K562 (cell line): Measurements from ENCODE around the gene RNASE7. TPM values are rescaled to one million over a fixed set of nuclear protein-coding genes. Genes with fewer than 3 reads are reported as not detected.

Experiments
- ATAC-seq: fragments of 200-7000 bp; cut with Tn5 transposase; 3 replicates; pipeline ENCODE4 v1.9.1; 2020; ENCODE audit warnings: moderate library complexity
- BruUV-seq: library from RNA; stranded (reverse); fragments of 400-500 nt; replicated peaks from 2 replicates; lab custom pipeline; 2021; lab: Mats Ljungman, UMichigan
- CTCF ChIA-PET: fragments of 300-600 bp; formaldehyde crosslinking; extraction: SDS; loops from one replicate; lab custom pipeline; 2021; ENCODE audit warnings: low intra/inter-chr PET ratio; lab: Yijun Ruan, JAX
- POLR2A ChIA-PET: fragments of 300-600, 350-650 bp; sonication (Branson Sonifier 250); formaldehyde crosslinking; extraction: SDS; loops from one replicate; lab custom pipeline; 2021; ENCODE audit warnings: antibody characterized with exemption, inconsistent platforms; lab: Yijun Ruan, JAX
- DNase-seq, 4 experiments: peaks; one replicate each; pipeline versions ENCODE4 v3.0.0 to v3.0.0-alpha.2; 2011 to 2018; ENCODE audit warnings: low spot score in 3 of 4, mixed read lengths in 3 of 4; ENCODE audit errors: extremely low read depth in 1 of 4
- FAIRE-seq: peaks from 2 replicates; lab custom pipeline; 2011; peaks lifted over from hg19 to GRCh38; lab: Jason Lieb, UNC
- H2AFZ ChIP-seq: 2 replicates; pipeline ENCODE4 v1.6.0; 2011; ENCODE audit warnings: low read depth, low read length, control low read depth, inconsistent platforms
- H3K27ac ChIP-seq: fragments of 200-600 bp; 3 replicates; pipeline ENCODE4 v1.8.0; 2011; ENCODE audit warnings: low read depth, mild to moderate bottlenecking, control low read depth, inconsistent platforms, low read length, moderate library complexity, mixed read lengths; ENCODE audit errors: extremely low read depth
- H3K27me3 ChIP-seq, 2 experiments: fragments of 300-600 bp in 1 of 2; 2 replicates in 1 of 2; 3 replicates in 1 of 2; pipeline versions ENCODE4 v1.6.0 to v1.8.0; 2011; ENCODE audit warnings: inconsistent platforms in 2 of 2, low read length in 2 of 2, mild to moderate bottlenecking in 1 of 2, mixed read lengths in 1 of 2, moderate library complexity in 1 of 2; ENCODE audit not compliant: control insufficient read depth in 2 of 2, insufficient read depth in 2 of 2
- H3K36me3 ChIP-seq: fragments of 300-600 bp; 3 replicates; pipeline ENCODE4 v1.8.0; 2011; ENCODE audit warnings: mild to moderate bottlenecking, low read length, inconsistent platforms; ENCODE audit not compliant: control insufficient read depth, insufficient read depth
- H3K4me1 ChIP-seq, 2 experiments: fragments of 200-600 bp in 1 of 2; replicated peaks in 1 of 2; 2 replicates in 1 of 2; 3 replicates in 1 of 2; pipeline versions ENCODE4 v1.5.1 to v1.8.0; 2011; ENCODE audit warnings: inconsistent platforms in 2 of 2, low read length in 2 of 2, mild to moderate bottlenecking in 1 of 2, mixed read lengths in 1 of 2, moderate library complexity in 1 of 2; ENCODE audit not compliant: control insufficient read depth in 2 of 2, insufficient read depth in 2 of 2
- H3K4me2 ChIP-seq: 2 replicates; pipeline ENCODE4 v1.6.1; 2011; ENCODE audit warnings: low read length, control low read depth, inconsistent platforms, mixed read lengths; ENCODE audit not compliant: insufficient read depth
- H3K4me3 ChIP-seq: fragments of 200-600 bp; sonication (generic), shearing (Covaris generic); 2 replicates; pipeline ENCODE4 v1.5.1; 2016; ENCODE audit warnings: control low read depth, inconsistent platforms
- H3K79me2 ChIP-seq: fragments of 200-600 bp; 3 replicates; pipeline ENCODE4 v1.8.0; 2011; ENCODE audit warnings: low read length, inconsistent platforms; ENCODE audit not compliant: control insufficient read depth, insufficient read depth
- H3K9ac ChIP-seq, 2 experiments: 2 replicates each; pipeline versions ENCODE4 v1.6.0 to v1.6.1; 2011; ENCODE audit warnings: low read depth in 2 of 2, low read length in 2 of 2, control low read depth in 1 of 2, inconsistent platforms in 1 of 2, mild to moderate bottlenecking in 1 of 2, mixed read lengths in 1 of 2; ENCODE audit not compliant: insufficient read depth in 1 of 2
- H3K9me1 ChIP-seq: one replicate; pipeline ENCODE4 v1.6.0; 2011; ENCODE audit warnings: inconsistent platforms, mild to moderate bottlenecking, low read length, moderate library complexity; ENCODE audit not compliant: control insufficient read depth, insufficient read depth
- H3K9me3 ChIP-seq: replicated peaks from 2 replicates; pipeline ENCODE4 v1.5.1; 2011; ENCODE audit warnings: low read depth, low read length, inconsistent platforms; ENCODE audit not compliant: control insufficient read depth, insufficient read depth
- H4K20me1 ChIP-seq: replicated peaks from 2 replicates; pipeline ENCODE4 v1.6.1; 2011; ENCODE audit warnings: low read length, inconsistent platforms, mixed read lengths; ENCODE audit not compliant: control insufficient read depth, insufficient read depth
- ARID1B ChIP-seq: fragments of 450-650 bp; IDR thresholded peaks from 2 replicates; pipeline ENCODE4 v1.6.1; 2016; ENCODE audit warnings: antibody characterized with exemption, mild to moderate bottlenecking, inconsistent platforms
- HMGN3 ChIP-seq: IDR thresholded peaks from 2 replicates; pipeline ENCODE4 v1.6.1; 2011; ENCODE audit warnings: borderline replicate concordance, low read depth, mild to moderate bottlenecking, mixed read lengths, low read length; ENCODE audit not compliant: insufficient read length; ENCODE audit errors: extremely low read depth
- NFE2L1 ChIP-seq: fragments of 450-650 bp; IDR thresholded peaks from 2 replicates; pipeline ENCODE4 v1.6.1; 2016; ENCODE audit warnings: missing genetic modification characterization, low read depth, mild to moderate bottlenecking, missing compliant biosample characterization, moderate library complexity, borderline replicate concordance
- NFIX ChIP-seq: fragments of 250-450 bp; sonication (Bioruptor Pico); IDR thresholded peaks from 2 replicates; pipeline ENCODE4 v1.4.0; 2020; ENCODE audit warnings: low read depth, mild to moderate bottlenecking, moderate library complexity
- NFRKB ChIP-seq: fragments of 450-650 bp; IDR thresholded peaks from 2 replicates; pipeline ENCODE4 v1.6.1; 2016; ENCODE audit warnings: low read depth
- NUFIP1 ChIP-seq: fragments of 450-650 bp; IDR thresholded peaks from 2 replicates; pipeline ENCODE4 v1.6.1; 2018; ENCODE audit not compliant: partially characterized antibody
- POLR2B ChIP-seq: fragments of 450-650 bp; IDR thresholded peaks from 2 replicates; pipeline ENCODE4 v1.6.1; 2018; ENCODE audit warnings: low read depth; ENCODE audit not compliant: partially characterized antibody
- SLC30A9 ChIP-seq: fragments of 250-450 bp; sonication (Bioruptor Pico); IDR thresholded peaks from 2 replicates; pipeline ENCODE4 v1.8.0; 2022; ENCODE audit warnings: mild to moderate bottlenecking, moderate library complexity
- SMARCC2 ChIP-seq: fragments of 450-650 bp; IDR thresholded peaks from 2 replicates; pipeline ENCODE4 v1.6.1; 2017; ENCODE audit warnings: antibody characterized with exemption, moderate library complexity, mild to moderate bottlenecking, low read depth
- TAF7 ChIP-seq: fragments of 450-650 bp; IDR thresholded peaks from 2 replicates; pipeline ENCODE4 v1.6.1; 2016; ENCODE audit warnings: missing genetic modification characterization, missing compliant biosample characterization
- WGBS: fragments of 100-300 bp; shearing (Covaris generic); methylation state at CpG from one replicate; pipeline ENCODE4 v1.1.6; 2016; ENCODE audit warnings: low coverage, mixed read lengths; ENCODE audit not compliant: insufficient coverage; ENCODE audit errors: missing lambda C conversion rate; 5-methylcytosine and 5-hydroxymethylcytosine counted together
- in situ Hi-C: fragments of 300-500 bp; cut with MboI; formaldehyde crosslinking; loops from 4 replicates; pipeline ENCODE4 v1.15.0; 2018; ENCODE audit warnings: inconsistent platforms, mixed read lengths
- intact Hi-C: fragments of 100-400 bp; cut with micrococcal nuclease; formaldehyde crosslinking; loops from 2 replicates; pipeline ENCODE4 v1.14.2; 2022
- polyA plus RNA-seq, 8 experiments: library from polyadenylated mRNA; depleted of rRNA in 4 of 8; stranded (reverse) in 5 of 8; unstranded in 3 of 8; fragments of >200 nt; fragmentation: Nextera tagmentation in 2 of 8; fragmentation: Illumina TruSeq in 1 of 8; extraction: Ambion mirVana in 2 of 8; extraction: Trizol in 1 of 8; gene quantifications; 2 replicates each; pipeline versions ENCODE4 v1.2.1 to v1.2.3, GENCODE V29; 2011 to 2014; ENCODE audit warnings: inconsistent platforms in 1 of 8, missing spikeins in 1 of 8
- total RNA-seq, 7 experiments: library from RNA; depleted of rRNA in 6 of 7; stranded (reverse); fragments of >200 nt in 6 of 7; fragmentation: Illumina TruSeq in 2 of 7; extraction: Trizol in 2 of 7; gene quantifications; 2 replicates each; pipeline versions ENCODE4 v1.2.1 to v1.2.3, GENCODE V29; 2011 to 2021; ENCODE audit warnings: low replicate concordance in 1 of 7
- TF ChIP-seq, protein P1 (sequence below): sonication (generic); formaldehyde crosslinking; IDR thresholded peaks from 2 replicates; pipeline ENCODE4 v1.8.0; 2022; ENCODE audit warnings: missing genetic modification reagents, mild to moderate bottlenecking, moderate library complexity, borderline replicate concordance
- TF ChIP-seq, protein P2 (sequence below): fragments of 450-650 bp; IDR thresholded peaks from 2 replicates; pipeline ENCODE4 v1.6.1; 2017; ENCODE audit warnings: antibody characterized with exemption, mild to moderate bottlenecking
- TF ChIP-seq, protein P3 (sequence below): fragments of 250-450 bp; sonication (Bioruptor Pico); IDR thresholded peaks from 2 replicates; pipeline ENCODE4 v1.4.0; 2020; ENCODE audit warnings: mild to moderate bottlenecking, moderate library complexity

Gene RNASE7
- total and polyA plus RNA-seq, 9 of the 15 experiments (the other 6 are each of a cell fraction or from before 2014, with no cell fraction given), result not detected

DNA sequence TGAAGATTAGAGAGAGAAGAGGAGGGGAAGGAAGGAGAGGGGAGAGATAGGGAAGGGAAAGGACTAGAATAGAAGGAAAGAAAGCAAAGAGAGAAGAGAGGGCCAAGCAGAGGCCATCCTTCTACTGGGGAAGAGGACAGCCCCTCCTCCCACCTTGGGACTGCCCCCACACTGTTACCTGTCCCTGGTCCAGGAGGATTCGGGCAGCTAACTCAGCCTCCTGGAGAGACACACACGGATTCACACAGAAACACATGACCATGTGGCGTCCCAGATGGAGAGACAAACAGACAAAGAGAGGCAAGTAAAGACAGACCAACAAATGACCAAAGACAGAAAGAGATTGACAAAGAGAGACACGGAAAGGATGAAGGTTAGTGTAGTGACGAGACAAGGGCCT is 19.5 kb upstream of the RNASE7 start:
- H3K9me3 ChIP-seq, result no peaks in the 10 kb centered on the region
- intact Hi-C loops (no loop called here), in situ Hi-C loops (no loop called here)
- TF ChIP-seq NUFIP1, result no peak
- TF ChIP-seq, protein P1, sequence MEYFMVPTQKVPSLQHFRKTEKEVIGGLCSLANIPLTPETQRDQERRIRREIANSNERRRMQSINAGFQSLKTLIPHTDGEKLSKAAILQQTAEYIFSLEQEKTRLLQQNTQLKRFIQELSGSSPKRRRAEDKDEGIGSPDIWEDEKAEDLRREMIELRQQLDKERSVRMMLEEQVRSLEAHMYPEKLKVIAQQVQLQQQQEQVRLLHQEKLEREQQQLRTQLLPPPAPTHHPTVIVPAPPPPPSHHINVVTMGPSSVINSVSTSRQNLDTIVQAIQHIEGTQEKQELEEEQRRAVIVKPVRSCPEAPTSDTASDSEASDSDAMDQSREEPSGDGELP (CRISPR knock-in tag), result no peak
- TF ChIP-seq TAF7 (tag), result no peak
- no peak for TF ChIP-seq NFIX
- TF ChIP-seq NFRKB, result no peak
- no peak for TF ChIP-seq POLR2B
- no peak for TF ChIP-seq SMARCC2
- no peak for TF ChIP-seq SLC30A9 (CRISPR knock-in tag)
- TF ChIP-seq, protein P2, sequence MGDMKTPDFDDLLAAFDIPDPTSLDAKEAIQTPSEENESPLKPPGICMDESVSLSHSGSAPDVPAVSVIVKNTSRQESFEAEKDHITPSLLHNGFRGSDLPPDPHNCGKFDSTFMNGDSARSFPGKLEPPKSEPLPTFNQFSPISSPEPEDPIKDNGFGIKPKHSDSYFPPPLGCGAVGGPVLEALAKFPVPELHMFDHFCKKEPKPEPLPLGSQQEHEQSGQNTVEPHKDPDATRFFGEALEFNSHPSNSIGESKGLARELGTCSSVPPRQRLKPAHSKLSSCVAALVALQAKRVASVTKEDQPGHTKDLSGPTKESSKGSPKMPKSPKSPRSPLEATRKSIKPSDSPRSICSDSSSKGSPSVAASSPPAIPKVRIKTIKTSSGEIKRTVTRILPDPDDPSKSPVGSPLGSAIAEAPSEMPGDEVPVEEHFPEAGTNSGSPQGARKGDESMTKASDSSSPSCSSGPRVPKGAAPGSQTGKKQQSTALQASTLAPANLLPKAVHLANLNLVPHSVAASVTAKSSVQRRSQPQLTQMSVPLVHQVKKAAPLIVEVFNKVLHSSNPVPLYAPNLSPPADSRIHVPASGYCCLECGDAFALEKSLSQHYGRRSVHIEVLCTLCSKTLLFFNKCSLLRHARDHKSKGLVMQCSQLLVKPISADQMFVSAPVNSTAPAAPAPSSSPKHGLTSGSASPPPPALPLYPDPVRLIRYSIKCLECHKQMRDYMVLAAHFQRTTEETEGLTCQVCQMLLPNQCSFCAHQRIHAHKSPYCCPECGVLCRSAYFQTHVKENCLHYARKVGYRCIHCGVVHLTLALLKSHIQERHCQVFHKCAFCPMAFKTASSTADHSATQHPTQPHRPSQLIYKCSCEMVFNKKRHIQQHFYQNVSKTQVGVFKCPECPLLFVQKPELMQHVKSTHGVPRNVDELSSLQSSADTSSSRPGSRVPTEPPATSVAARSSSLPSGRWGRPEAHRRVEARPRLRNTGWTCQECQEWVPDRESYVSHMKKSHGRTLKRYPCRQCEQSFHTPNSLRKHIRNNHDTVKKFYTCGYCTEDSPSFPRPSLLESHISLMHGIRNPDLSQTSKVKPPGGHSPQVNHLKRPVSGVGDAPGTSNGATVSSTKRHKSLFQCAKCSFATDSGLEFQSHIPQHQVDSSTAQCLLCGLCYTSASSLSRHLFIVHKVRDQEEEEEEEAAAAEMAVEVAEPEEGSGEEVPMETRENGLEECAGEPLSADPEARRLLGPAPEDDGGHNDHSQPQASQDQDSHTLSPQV, result no peak
- TF ChIP-seq ARID1B, result no peak
- no peak for TF ChIP-seq NFE2L1 (tag)
- TF ChIP-seq, protein P3, sequence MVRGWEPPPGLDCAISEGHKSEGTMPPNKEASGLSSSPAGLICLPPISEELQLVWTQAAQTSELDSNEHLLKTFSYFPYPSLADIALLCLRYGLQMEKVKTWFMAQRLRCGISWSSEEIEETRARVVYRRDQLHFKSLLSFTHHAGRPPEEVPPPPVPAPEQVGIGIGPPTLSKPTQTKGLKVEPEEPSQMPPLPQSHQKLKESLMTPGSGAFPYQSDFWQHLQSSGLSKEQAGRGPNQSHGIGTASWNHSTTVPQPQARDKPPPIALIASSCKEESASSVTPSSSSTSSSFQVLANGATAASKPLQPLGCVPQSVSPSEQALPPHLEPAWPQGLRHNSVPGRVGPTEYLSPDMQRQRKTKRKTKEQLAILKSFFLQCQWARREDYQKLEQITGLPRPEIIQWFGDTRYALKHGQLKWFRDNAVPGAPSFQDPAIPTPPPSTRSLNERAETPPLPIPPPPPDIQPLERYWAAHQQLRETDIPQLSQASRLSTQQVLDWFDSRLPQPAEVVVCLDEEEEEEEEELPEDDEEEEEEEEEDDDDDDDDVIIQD (CRISPR knock-in tag), result no peak
- TF ChIP-seq HMGN3, result no peak
- H2AFZ ChIP-seq, result no peak overlapping the region
- 83% methylated on average over 4 of the region's 5 CpGs for WGBS
- H3K9ac ChIP-seq, result no peak overlapping the region
- H3K36me3 ChIP-seq, result peaks cover 30% of the 10 kb centered on the region; the same call in 1 of the 3 replicates
- FAIRE-seq (no peak), ATAC-seq (no peak), DNase-seq (no peak)
- peaks cover 35 to 36% of the 10 kb centered on the region in 2 experiments for H3K4me1 ChIP-seq
- ChIA-PET POLR2A (interaction anchor here (0.5 to 2.6 kb wide), 5 partner anchors 8 to 146 kb away, joined by 3 to 12 read pairs (median 3); no protein-coding TSS in a partner anchor), CTCF (no interaction called here)
- no TSS peak for BruUV-seq
- no peak overlapping the region for H3K4me2 ChIP-seq
- H4K20me1 ChIP-seq, result no peaks in the 10 kb centered on the region
- no peaks in the 10 kb centered on the region for H3K27me3 ChIP-seq
- no peak overlapping the region for H3K4me3 ChIP-seq
- peaks cover 21% of the 10 kb centered on the region for H3K79me2 ChIP-seq
- peaks cover 2% of the 10 kb centered on the region for H3K9me1 ChIP-seq
- H3K27ac ChIP-seq, result no peak overlapping the region; the same call in 2 of the 3 replicates
